Body of pancreas (tissue), 4 donors: ENCODE results near the gene UPK3A. TPM values are rescaled to one million over a fixed set of nuclear protein-coding genes. Genes with fewer than 3 reads are reported as not detected.

Source experiments
- ATAC-seq: fragments of 150-250 bp; one replicate; pipeline ENCODE4 v1.9.1; 2016
- DNase-seq, 4 donors: peaks; one replicate each; pipeline ENCODE4 v3.0.0-alpha.2; 2019
- H3K27ac ChIP-seq, 4 donors: fragments of 200-600 bp; sonication (generic); 1 replicate in 3 of 4; 2 replicates in 1 of 4; pipeline versions ENCODE4 v1.5.1 to v1.6.1; 2016 to 2019; ENCODE audit warnings: mild to moderate bottlenecking in 1 of 4, mixed read lengths in 1 of 4, moderate library complexity in 1 of 4
- H3K27me3 ChIP-seq, 2 donors: fragments of 200-600 bp; sonication (generic); one replicate each; pipeline ENCODE4 v1.6.0; 2016; ENCODE audit warnings: mild to moderate bottlenecking in 1 of 2
- H3K36me3 ChIP-seq, 2 donors: fragments of 200-600 bp; sonication (generic); replicated peaks in 1 of 2; 2 replicates each; pipeline ENCODE4 v1.5.1; 2016; ENCODE audit warnings: low read depth in 2 of 2; ENCODE audit not compliant: insufficient read depth in 1 of 2
- H3K4me1 ChIP-seq: fragments of 200-600 bp; sonication (generic); one replicate; pipeline ENCODE4 v1.6.0; 2016
- H3K4me3 ChIP-seq, 2 donors: fragments of 200-600 bp; sonication (generic); 1 replicate in 1 of 2; 2 replicates in 1 of 2; pipeline ENCODE4 v1.5.1; 2016 to 2019
- H3K9me3 ChIP-seq, 3 donors: fragments of 200-600 bp; sonication (generic); 1 replicate in 2 of 3; 2 replicates in 1 of 3; pipeline ENCODE4 v1.5.1; 2016
- POLR2A ChIP-seq, 3 donors: fragments of 450-650 bp; IDR thresholded peaks; one replicate each; pipeline ENCODE4 v1.6.1; 2016; ENCODE audit warnings: antibody characterized with exemption in 3 of 3, mild to moderate bottlenecking in 2 of 3
- WGBS, 2 donors: methylation state at CpG; one replicate each; pipeline ENCODE4 v1.1.5; 2017; 5-methylcytosine and 5-hydroxymethylcytosine counted together
- intact Hi-C: fragments of 100-400 bp; cut with DNase I; formaldehyde crosslinking; loops from one replicate; pipeline ENCODE4 v1.15.1; 2023
- total RNA-seq, 2 donors: library from RNA; depleted of rRNA; stranded (reverse); fragments of >200 nt; gene quantifications; one replicate each; pipeline ENCODE4 v1.1.0, GENCODE V29; 2016
- TF ChIP-seq, protein P1 (sequence below), 7 experiments: fragments of 450-650 bp in 4 of 7; fragments of 200-600 bp in 3 of 7; sonication (generic) in 3 of 7; IDR thresholded peaks; one replicate each; pipeline ENCODE4 v1.5.1; 2016 to 2019; ENCODE audit warnings: antibody characterized with exemption in 7 of 7

The UPK3A gene
- total RNA-seq, 2 donors from 2014 or later: not detected

DNA sequence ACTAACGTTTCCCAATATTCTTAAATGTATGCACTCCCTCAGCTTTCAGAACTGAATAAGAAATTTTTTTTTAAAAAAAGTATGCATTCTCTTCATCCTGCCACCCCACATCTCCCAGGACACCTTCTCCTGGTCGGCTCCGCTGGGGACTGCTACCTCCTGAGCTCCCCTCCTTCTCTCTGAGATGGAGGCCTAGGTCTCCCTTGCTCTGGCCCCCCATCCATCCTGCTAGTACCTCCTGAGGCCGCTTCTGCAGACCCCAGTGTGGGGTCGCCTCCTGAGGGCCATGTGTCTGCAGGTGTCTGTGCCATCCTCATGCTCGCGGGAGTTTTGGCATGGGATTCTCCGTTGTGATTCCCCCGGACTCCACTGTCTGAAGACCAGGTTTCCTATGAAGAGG, 52.8 kb downstream of the UPK3A start:
- TF ChIP-seq, protein P1, sequence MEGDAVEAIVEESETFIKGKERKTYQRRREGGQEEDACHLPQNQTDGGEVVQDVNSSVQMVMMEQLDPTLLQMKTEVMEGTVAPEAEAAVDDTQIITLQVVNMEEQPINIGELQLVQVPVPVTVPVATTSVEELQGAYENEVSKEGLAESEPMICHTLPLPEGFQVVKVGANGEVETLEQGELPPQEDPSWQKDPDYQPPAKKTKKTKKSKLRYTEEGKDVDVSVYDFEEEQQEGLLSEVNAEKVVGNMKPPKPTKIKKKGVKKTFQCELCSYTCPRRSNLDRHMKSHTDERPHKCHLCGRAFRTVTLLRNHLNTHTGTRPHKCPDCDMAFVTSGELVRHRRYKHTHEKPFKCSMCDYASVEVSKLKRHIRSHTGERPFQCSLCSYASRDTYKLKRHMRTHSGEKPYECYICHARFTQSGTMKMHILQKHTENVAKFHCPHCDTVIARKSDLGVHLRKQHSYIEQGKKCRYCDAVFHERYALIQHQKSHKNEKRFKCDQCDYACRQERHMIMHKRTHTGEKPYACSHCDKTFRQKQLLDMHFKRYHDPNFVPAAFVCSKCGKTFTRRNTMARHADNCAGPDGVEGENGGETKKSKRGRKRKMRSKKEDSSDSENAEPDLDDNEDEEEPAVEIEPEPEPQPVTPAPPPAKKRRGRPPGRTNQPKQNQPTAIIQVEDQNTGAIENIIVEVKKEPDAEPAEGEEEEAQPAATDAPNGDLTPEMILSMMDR (IDR thresholded peaks at IDR 0.05): no peak
- TF ChIP-seq POLR2A (IDR thresholded peaks at IDR 0.05): no peak
- H3K27ac ChIP-seq: peak overlapping the region in 1 of 4 donors; percentile 69
- ATAC-seq: no peak
- H3K27me3 ChIP-seq: no peaks in the 10 kb centered on the region
- no peaks in the 10 kb centered on the region for H3K9me3 ChIP-seq
- DNase-seq: no peak
- H3K4me3 ChIP-seq: no peak overlapping the region
- peaks cover 0 to 21% of the 10 kb centered on the region in 2 donors for H3K36me3 ChIP-seq
- intact Hi-C loops: no loop called here
- 89 to 93% methylated on average over 9 of the region's 9 CpGs for WGBS, 2 donors
- H3K4me1 ChIP-seq: no peaks in the 10 kb centered on the region

DNA sequence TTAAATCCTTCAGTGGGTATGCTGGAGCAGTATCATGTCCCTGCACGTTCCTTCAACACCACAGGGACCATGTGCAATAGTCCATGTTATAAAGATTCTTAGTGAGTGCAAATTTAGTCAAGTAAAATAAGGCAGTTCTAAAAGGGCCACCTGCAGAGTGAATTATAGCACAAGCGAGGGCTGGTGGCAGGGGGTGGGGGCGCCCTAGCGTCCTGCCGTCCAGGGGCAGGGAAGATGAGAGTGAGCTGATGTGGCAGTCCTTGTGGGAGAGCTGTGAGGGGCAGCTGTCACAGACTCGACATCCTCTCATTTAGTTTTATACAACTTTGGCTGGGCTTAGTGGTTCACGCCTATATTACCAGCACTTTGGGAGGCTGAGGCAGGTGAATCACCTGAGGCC, 54.0 kb downstream of the UPK3A start:
- DNase-seq: no peak
- no peaks in the 10 kb centered on the region for H3K27me3 ChIP-seq
- no peak for TF ChIP-seq POLR2A (IDR thresholded peaks at IDR 0.05)
- TF ChIP-seq, protein P1 (IDR thresholded peaks at IDR 0.05): no peak
- ATAC-seq: no peak
- H3K4me3 ChIP-seq: no peak overlapping the region
- no peaks in the 10 kb centered on the region for H3K4me1 ChIP-seq
- H3K27ac ChIP-seq: no peak overlapping the region
- no peaks in the 10 kb centered on the region for H3K9me3 ChIP-seq
- 86 to 98% methylated on average over 7 of the region's 7 CpGs for WGBS, 2 donors
- H3K36me3 ChIP-seq: peaks cover 0 to 20% of the 10 kb centered on the region in 2 donors
- intact Hi-C loops: no loop called here

DNA sequence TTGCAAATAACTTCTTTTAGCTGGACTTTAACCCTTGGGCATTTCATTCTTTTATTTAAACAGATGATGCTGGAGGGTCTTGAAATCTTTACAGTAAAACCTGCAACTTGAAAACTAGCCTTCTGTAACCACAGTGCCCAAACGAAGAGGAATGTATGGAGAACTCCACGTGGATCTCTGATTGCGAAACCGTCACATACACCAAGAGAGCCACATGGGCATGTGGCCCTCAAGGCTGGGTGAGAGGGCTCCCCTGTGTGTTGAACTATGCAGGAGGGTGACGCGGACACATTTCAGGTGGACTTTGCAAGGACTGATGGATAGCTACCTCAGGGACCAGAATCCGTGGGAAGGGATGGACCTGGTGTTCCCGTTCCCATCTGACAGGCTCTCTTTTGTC, 55.6 kb downstream of the UPK3A start:
- no peaks in the 10 kb centered on the region for H3K4me1 ChIP-seq
- 79 to 85% methylated on average over 8 of the region's 8 CpGs for WGBS, 2 donors
- no peak for ATAC-seq
- no peak overlapping the region for H3K27ac ChIP-seq
- peaks cover 0 to 13% of the 10 kb centered on the region in 2 donors for H3K36me3 ChIP-seq
- intact Hi-C loops: no loop called here
- no peak for TF ChIP-seq POLR2A (IDR thresholded peaks at IDR 0.05)
- TF ChIP-seq, protein P1 (IDR thresholded peaks at IDR 0.05): no peak
- no peaks in the 10 kb centered on the region for H3K9me3 ChIP-seq
- no peak for DNase-seq
- no peak overlapping the region for H3K4me3 ChIP-seq
- no peaks in the 10 kb centered on the region for H3K27me3 ChIP-seq

DNA sequence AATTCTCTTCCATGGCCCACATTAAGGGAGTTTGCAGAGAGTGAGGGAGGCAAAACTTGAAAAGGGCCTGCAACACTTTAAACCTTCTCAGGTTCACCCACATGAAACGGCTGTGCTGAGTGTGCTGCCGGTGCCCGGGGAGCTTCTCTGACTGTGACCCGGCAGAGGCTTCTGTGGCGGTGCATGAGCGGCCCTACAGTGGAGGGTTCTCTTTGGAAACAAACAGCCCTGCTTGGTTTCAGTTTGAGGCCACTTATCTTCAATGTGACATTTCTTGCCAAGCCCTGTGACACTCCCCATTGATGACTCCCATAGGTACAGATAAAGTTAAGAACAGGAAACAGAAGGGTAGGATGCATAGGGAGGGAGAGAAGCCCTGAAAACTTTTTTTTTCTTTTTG, 56.7 kb downstream of the UPK3A start:
- WGBS, 2 donors: 69 to 81% methylated on average over 5 to 6 of the region's 6 CpGs
- H3K27ac ChIP-seq: no peak overlapping the region
- intact Hi-C loops: no loop called here

DNA sequence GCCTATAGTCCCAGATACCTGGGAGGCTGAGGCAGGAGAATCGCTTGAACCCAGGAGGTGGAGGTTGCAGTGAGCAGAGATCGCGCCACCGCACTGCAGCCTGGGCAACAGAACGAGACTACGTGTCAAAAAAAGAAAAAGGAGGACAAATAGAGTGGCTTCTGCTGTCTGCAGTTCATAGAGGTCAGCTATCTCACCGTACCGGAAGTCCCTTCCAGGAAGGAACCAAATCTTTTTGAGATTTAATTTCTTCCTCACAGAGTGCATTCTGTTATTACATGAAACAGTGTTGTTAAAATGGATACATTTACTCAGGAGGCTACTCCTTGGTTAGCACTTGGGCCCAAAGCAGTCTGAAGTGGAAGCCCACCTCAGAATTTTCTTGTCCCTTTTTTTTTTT, 58.4 kb downstream of the UPK3A start:
- TF ChIP-seq, protein P1 (IDR thresholded peaks at IDR 0.05): no peak
- TF ChIP-seq POLR2A (IDR thresholded peaks at IDR 0.05): no peak
- peaks cover 0 to 10% of the 10 kb centered on the region in 2 donors for H3K36me3 ChIP-seq
- 90% methylated on average over 8 of the region's 8 CpGs for WGBS, 2 donors
- no peak overlapping the region for H3K27ac ChIP-seq
- no peaks in the 10 kb centered on the region for H3K27me3 ChIP-seq
- no peak for DNase-seq
- no peak overlapping the region for H3K4me3 ChIP-seq
- no peaks in the 10 kb centered on the region for H3K4me1 ChIP-seq
- intact Hi-C loops: no loop called here
- no peak for ATAC-seq
- H3K9me3 ChIP-seq: no peaks in the 10 kb centered on the region

More for the DNA sequence above, 56.7 kb downstream of the UPK3A start:
- Histone ChIP-seq H3K4me1 (no peaks in the 10 kb centered on the region), H3K4me3 (no peak overlapping the region), H3K36me3 (peaks cover 0 to 10% of the 10 kb centered on the region in 2 donors), H3K27me3 (no peaks in the 10 kb centered on the region), H3K9me3 (no peaks in the 10 kb centered on the region)
- TF ChIP-seq, protein P1 (IDR thresholded peaks at IDR 0.05): no peak
- TF ChIP-seq POLR2A (IDR thresholded peaks at IDR 0.05): no peak
- no peak for ATAC-seq
- DNase-seq: no peak
